Epithelial cell of esophagus (primary cell): ENCODE measurements around the gene MARF1.
"Not testable (repeated sequence)": the region's sequence is repeated elsewhere in the genome, so short reads cannot be mapped to it uniquely, and the experiment has no call there.

Experiments
- DNase-seq: peaks from one replicate; pipeline ENCODE4 v3.0.0; 2010; ENCODE audit warnings: low read depth
- H3K4me3 ChIP-seq: 2 replicates; pipeline ENCODE4 v1.5.1; 2011; ENCODE audit warnings: mild to moderate bottlenecking, low read length, control low read depth
- CTCF ChIP-seq: IDR thresholded peaks from 2 replicates; pipeline ENCODE4 v1.5.1; 2011; ENCODE audit warnings: low read depth, mild to moderate bottlenecking, low read length, control low read depth, inconsistent platforms; ENCODE audit not compliant: insufficient read depth; ENCODE audit errors: missing control alignments

The MARF1 gene

DNA sequence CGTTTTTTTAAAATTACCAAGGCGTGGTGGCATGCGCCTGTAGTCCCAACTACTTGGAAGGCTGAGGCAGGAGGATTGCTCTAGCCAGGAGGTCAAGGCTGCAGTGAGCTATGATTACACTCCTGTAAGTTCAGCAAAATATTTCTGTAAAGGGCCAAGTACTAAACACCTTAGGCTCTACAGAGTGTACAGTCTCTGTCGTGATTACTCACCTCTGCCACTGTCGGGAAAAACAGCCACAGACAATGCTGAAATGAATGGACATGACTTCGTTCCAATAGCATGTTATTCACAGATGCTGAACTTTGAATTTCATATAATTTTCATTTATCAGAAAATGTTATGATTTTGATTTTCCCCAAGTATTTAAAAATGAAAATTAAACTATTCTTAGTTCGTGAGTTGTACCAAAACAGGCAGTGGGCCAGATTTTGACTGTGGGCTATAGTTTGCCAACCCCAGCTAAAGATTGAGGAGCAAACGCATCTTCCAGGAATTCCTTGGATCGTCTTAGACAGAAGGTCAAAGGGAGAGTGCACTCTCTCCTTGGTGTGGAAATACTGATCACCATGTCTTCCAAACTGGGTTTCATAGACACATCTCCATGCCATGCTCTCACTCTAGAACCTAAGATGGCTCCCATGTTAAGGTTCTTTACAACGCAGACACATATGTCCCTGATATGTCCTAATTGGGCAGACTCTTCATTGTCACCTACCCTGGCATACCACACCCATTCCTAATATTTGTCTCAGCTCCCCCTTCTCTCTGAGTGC lies 89.5 kb downstream of the MARF1 start:
- DNase-seq: peak; percentile 26
- TF ChIP-seq CTCF: no peak
- H3K4me3 ChIP-seq: no peak overlapping the region

- TF ChIP-seq CTCF: no peak
- no peak for DNase-seq
- no peak overlapping the region for H3K4me3 ChIP-seq
These were observed 90.4 kb downstream of the MARF1 start for GRCh38 chr16:15552507-15552906.

GRCh38 chr16:15548482-15548891 lies 94.5 kb downstream of the MARF1 start:
- no peak for TF ChIP-seq CTCF
- H3K4me3 ChIP-seq: no peak overlapping the region
- DNase-seq: peak; percentile 31

DNA sequence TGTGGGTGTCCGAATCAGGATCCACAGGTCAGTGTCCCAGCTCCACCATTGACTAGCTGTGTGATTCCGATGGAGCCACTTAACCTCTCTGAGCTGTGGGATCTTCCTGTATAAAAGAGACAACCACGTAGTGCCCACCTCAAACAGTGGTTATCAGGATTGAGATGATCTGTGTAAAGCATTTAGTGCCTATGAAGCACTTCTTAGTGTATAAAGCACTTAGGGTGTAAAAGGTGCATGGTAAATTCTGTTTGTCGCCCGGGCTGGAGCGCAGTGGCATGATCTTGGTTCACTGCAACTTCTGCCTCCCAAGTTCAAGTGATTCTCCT lies 95.2 kb downstream of the MARF1 start:
- TF ChIP-seq CTCF: no peak
- no peak for DNase-seq
- no peak overlapping the region for H3K4me3 ChIP-seq

GRCh38 chr16:15547072-15547767 lies 95.7 kb downstream of the MARF1 start:
- peak; percentile 59 for DNase-seq

DNA sequence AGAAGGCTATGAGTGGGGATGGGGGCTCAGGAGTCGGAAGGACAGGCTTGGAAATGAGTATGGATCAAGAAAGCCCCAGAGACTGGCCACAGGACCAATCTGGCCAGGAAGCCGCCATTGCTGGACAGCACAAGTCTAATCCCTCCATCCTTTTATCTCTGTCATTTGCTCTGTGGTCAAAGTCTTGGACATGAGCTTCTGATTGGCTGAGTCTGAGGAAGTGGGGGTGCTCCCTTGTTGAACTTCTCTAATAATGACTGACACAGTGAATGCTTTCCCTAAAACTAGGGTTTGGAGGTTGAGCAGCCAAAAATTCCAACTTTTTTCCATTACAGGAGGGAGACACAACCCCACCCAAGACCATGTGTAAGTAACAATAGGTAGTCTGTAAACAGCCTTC lies 97.4 kb downstream of the MARF1 start:
- no peak overlapping the region for H3K4me3 ChIP-seq
- no peak for DNase-seq
- no peak for TF ChIP-seq CTCF

More at GRCh38 chr16:15547072-15547767, 95.7 kb downstream of the MARF1 start:
- H3K4me3 ChIP-seq: not testable (repeated sequence)

- H3K4me3 ChIP-seq: no peak overlapping the region
- no peak for DNase-seq
- no peak for TF ChIP-seq CTCF
These were observed 98.5 kb downstream of the MARF1 start for GRCh38 chr16:15544405-15544804.
